ENCODE data around the gene C2orf92.

GRCh38 chr2:97738179-97739019 is 68.9 kb downstream of the C2orf92 start:
- no peak for TF ChIP-seq CTCF (IDR thresholded peaks at IDR 0.05)
- TF ChIP-seq REST (IDR thresholded peaks at IDR 0.05; ENCODE audit: insufficient read depth in 1 of 2, low read depth in 2 of 2, low read length in 1 of 2), result no peak
